Hematopoietic multipotent progenitor cell treated with erythropoietin and hydrocortisone succinate and interleukin-3 and kit ligand, for 15 days (in vitro differentiated cells): ENCODE data around the gene ACAA2.

ENCODE experiments used
- DNase-seq: peaks from one replicate; pipeline ENCODE4 v3.0.0-alpha.2; 2015; ENCODE audit warnings: low spot score

Gene ACAA2

DNA sequence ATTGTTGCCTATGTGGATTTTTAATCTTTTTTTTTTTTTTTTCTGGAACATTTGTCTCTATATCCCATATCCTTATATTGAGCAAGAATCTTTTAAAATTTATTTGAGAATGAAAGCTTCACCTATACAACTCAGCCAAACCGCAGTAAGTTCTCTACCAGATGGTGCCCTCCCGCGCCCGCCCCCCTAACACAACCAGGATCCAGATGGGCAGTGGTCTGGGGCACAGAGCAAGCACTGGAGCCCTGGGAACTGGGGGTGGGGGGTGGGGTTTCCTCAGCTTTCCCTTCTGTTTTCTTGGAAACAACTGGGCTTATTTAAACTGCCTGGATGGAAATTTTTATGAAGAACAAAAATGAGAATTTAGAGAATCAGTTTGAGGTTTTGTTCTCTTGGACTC is 74.6 kb downstream of the ACAA2 start:
- no peak for DNase-seq

DNA sequence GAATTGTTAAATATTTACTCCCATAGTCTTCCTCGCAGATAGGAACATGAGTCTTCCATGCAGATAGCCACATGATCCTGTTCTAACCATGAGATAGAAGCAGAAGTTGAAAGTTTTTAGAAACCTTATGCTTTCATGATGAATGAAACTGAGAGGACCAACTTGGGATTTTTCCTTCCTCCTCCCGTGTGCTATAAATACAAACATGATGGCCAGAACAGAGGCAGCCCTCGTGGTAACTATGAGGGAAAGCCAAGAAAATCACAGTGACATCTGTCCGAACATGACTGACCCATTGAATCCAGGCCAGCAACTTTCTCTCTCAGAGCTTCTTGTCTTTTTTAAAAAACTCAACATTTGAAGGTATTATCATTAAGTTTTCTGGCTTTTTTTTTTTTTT is 78.5 kb downstream of the ACAA2 start:
- no peak for DNase-seq

DNA sequence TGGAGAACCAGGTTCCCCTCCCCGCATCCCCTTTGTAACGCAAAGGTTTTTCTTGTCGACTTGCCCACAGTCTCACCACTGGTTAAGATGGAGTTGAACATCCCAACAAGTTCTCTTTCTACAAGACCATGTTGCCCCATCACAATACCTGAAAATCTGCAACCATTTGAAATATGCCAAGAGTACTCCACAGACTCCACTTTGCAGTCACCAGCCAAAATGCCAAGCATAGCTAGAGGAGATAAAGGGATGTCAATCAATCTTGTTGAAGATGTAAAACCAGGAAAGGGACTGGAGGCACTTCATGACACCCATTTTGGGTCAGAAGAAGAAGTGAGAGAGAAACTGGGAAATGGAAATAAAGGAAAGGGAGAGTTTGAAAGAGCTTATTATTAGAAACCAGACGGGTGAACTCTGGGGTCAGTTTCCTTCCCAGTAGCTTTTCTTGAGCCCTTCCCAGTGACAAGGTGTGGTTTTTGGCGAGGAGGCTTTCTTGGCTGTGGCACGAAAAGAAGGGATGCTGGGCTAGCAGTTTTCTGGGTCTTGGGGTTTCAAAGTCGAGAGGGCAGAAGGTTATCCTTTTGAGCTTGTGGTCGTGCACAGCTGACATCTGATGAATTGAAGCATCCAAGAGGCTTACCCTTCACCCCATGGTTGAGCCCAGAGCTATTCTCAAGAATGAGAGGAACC is 79.3 kb downstream of the ACAA2 start:
- no peak for DNase-seq

DNA sequence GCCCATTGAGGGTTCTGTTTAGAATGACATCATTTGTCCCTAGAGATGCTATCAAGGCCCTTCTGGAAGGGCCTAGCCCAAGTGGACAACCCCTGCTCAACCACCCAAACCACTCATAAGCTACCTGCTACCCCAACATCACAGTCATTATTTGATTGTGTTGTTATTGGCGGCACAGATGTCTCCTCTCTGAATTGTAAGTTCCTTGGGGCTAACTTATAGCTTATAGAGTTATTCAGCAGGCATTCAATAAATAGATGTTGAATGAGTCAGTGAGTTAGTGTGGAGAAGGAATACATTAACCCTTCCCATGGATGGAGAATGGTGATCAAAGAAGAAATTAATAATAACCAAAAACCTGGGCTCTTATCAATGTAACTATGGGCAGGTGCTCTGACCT is 80.0 kb downstream of the ACAA2 start:
- DNase-seq, result no peak
